Activated effector memory CD4-positive, alpha-beta T cell treated with anti-CD3 and anti-CD28 coated beads, Interleukin-2, amount 50 U/mL, for 16 hours (primary cell): ENCODE results near the gene UCP1.
A peak's percentile ranks its signal among the peaks of the same experiment; 100 is the strongest.
"Not testable (repeated sequence)": the region's sequence is repeated elsewhere in the genome, so short reads cannot be mapped to it uniquely, and the experiment has no call there.

ENCODE experiments used
- DNase-seq: peaks from one replicate; pipeline ENCODE4 v3.0.0-alpha.2; 2020

UCP1 gene

DNA sequence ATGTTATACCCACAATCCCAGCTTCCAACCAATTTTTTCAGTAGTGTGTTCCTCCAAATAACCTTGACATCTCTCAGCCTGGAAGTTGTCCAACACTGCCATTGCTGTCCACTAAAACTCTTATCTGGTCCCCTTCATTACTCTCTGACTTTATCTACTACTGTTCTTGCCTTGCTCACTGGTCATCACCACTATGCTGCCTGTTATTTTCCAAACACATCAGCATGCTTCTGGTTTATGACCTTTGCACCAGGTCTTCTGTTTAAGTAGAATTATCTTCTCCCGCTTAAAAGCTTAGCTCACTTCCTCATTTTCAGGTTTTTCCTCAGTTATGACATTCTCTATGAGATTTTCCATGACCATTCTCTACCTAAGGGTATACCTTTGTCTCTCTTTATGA is 39.3 kb downstream of the UCP1 start:
- no peak for DNase-seq

GRCh38 chr4:140523857-140524742 is 44.7 kb downstream of the UCP1 start, which contains the start of gene ELMOD2:
Gene ELMOD2 (plus strand): TSS chr4:140524168. CDS start chr4:140525429, 1,261 bp downstream.
- peak; percentile 99 for DNase-seq

- no peak for DNase-seq
These were observed 45.3 kb downstream of the UCP1 start for GRCh38 chr4:140523370-140523856.

DNA sequence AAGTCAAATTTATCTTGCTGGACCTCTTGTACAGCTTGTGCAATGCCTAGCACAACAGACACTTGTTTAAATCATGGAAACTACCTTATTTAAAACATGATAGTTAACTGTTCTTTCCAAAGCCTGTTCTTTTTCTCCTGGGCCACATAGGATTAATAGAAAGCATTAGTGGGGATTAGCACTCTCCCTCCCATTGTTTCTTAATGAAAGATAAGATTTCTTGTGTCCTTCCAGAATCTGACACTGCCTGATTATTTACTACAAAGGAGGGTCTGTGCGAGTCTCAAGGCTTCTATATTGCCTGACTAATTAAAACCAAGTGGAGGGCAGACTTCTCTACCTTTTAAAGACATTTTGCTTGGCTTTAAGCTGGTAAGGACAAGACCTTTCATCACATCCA is 53.3 kb downstream of the UCP1 start:
- DNase-seq, result no peak

- not testable (repeated sequence) for DNase-seq
These were observed 55.0 kb downstream of the UCP1 start for GRCh38 chr4:140513765-140514164.
